OCI-M1 (cell line): ENCODE results near the gene FST.

Experiments used
- DNase-seq: peaks from one replicate; lab custom pipeline; 2025; lab: John Stamatoyannopoulos, UW

Gene FST

GRCh38 chr5:53520813-53521212, 40.4 kb downstream of the FST start:
- DNase-seq, result no peak
